AML-193 (cell line): ENCODE measurements around the gene CYP2E1.
"Not testable (repeated sequence)": the region's sequence is repeated elsewhere in the genome, so short reads cannot be mapped to it uniquely, and the experiment has no call there.

Experiments used
- DNase-seq, 2 experiments: peaks; one replicate each; lab custom pipeline; 2025; lab: John Stamatoyannopoulos, UW

Gene CYP2E1

DNA sequence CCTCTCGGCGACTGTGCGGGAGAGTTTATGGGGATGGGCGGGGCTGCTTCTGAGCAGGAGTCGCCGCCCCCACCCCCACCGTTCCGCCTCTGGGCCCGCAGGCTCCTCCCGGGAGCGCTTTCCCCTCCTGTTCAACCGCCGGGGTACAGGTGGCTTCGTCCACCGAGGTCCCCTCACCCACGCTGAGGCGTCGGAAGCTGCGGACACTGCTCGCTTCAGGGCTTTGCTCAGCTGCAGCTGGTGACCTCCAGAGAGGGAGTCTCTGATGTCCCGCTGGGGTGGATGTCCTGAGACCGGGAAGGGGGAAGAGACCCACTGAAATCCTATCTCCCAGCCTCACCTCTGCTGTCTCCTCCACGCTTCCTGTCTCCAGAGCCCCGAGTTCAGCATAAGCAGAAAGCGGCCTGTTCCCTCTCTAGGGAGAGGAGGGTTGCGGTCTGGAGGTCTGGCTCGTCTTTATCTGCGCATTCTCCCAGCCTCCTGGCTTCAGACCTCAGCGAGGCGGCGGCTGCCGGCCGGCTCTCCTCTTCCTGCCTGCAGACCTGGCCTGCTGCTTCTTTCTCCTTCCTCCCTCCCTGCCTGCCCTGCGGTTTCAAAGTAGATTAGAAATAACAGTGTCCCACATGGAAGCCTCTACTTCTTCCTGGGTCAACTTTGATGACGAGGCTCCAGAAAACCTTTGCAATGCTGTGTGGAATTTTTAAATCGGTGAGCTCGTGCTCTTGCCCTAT is 1.8 kb downstream of the CYP2E1 start:
- DNase-seq, result no peak

GRCh38 chr10:133529576-133529946 is 2.4 kb downstream of the CYP2E1 start:
- no peak for DNase-seq

- DNase-seq, result no peak
Observed at GRCh38 chr10:133530506-133530905, 3.3 kb downstream of the CYP2E1 start.

DNA sequence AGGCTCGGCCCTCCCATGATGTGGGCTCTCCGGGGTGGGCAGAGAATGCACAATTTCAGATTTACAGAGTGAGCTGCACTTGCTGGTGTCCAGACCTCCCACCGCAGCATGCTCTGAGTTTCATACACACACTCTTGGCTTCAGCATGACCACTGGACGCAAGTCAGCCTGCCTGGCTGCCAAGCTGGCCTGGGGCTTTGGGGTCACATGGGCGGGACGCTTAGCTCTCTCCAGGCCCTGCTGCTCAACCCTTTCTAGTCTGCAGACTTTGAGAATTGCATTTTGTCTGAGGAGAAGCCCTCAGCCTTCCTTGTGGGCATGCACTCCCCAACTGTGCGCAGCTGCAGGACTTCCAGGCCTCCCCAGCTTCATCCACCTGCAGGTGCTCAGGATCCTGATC is 5.7 kb downstream of the CYP2E1 start:
- DNase-seq, result no peak

DNA sequence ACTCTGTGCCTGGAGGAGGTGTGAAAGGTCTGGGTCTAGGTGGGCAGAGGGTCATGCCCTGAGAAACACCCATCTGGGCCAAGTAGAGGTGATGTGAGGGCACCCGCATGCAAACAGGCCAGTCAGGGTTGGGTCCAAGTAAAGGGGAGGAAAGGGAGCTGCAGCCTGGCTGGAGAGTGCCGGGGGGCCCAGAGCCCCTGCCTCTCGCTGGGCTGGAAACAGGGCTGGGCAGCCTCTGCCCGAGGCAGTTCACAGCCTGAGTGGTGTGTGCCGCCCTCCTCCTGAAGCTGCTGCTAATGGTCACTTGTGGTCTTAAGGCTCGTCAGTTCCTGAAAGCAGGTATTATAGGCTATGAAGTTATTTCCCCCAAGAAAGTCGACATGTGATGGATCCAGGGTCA is 7.3 kb downstream of the CYP2E1 start:
- no peak for DNase-seq

DNA sequence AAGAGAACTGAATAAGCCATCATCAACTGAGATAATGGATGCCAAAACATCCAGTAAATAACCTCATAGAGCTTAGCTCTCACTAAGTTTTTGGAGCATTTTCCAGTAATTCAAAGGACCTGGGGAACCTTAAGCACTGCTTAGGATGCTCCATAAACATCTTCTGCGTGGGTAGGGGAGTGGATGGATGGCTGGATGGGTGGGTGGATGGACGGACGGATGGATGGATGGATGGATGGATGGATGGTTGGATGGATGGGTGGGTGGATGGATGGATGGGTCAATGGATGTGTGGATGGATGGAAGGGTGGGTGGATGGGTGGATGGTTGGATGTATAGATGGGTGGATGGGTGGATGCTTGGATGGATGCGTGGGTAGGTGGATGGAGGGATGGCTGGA is 9.0 kb downstream of the CYP2E1 start:
- DNase-seq, result no peak

- no peak for DNase-seq
Observed at GRCh38 chr10:133537546-133538545, 10.7 kb downstream of the CYP2E1 start.

DNA sequence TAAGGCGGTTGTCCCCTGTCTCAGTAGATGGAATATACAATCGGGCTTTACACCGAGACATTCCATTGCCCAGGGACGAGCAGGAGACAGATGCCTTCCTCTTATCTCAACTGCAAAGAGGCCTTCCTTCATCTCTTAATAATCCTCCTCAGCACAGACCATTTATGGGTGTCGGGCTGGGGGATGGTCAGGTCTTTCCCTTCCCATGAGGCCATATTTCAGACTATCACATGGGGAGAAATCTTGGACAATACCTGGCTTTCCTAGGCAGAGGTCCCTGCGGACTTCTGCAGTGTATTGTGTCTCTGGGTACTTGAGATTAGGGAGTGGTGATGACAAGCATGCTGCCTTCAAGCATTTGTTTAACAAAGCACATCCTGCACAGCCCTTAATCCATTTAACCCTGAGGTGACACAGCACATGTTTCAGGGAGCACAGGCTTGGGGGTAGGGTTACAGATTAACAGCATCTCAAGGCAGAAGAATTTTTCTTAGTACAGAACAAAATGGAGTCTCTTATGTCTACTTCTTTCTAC is 14.3 kb downstream of the CYP2E1 start:
- not testable (repeated sequence) for DNase-seq

DNA sequence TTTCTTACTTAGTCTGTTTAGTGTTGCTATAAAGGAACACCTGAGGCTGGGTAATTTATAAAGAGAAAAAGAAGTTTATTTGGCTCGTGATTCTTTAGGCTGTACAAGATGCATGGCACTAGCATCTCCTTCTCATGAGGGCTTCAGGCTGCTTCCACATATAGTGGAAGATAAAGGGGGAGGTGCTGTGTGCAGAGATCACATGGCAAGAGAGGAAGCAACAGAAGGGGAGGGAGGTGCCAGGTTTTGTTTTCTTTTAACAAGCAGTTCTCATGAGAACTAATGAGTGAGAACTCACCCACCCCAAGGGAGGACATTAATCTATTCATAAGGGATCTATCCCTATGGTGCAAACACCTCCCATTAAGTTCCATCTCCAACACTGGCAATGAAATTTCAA is 17.3 kb downstream of the CYP2E1 start:
- no peak for DNase-seq

GRCh38 chr10:133554600-133554999 is 27.4 kb downstream of the CYP2E1 start:
- DNase-seq, result no peak

DNA sequence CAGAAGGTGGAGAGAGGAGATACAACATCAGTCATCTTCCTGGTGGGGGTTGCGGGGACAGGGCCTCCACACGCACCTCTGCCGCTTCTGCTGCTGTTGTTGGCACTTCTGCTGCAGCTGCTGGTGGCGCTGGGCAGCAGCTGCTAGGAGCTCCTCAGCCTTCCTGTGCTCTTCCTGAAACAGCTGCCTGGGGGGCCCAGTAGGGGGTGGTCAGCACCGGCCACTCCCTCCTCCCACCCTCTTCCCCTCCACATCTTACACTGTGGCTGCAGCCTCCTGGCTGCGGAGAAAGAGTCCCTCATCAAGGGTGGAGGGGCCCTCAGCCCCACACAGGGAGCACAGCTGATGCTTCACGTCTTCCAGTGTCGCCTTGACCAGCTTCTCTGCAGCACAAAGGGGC is 28.4 kb downstream of the CYP2E1 start:
- DNase-seq, result no peak

- DNase-seq, result no peak
Observed at GRCh38 chr10:133557381-133557780, 30.2 kb downstream of the CYP2E1 start.

- no peak for DNase-seq
Observed at GRCh38 chr10:133559216-133559615, 32.1 kb downstream of the CYP2E1 start.

DNA sequence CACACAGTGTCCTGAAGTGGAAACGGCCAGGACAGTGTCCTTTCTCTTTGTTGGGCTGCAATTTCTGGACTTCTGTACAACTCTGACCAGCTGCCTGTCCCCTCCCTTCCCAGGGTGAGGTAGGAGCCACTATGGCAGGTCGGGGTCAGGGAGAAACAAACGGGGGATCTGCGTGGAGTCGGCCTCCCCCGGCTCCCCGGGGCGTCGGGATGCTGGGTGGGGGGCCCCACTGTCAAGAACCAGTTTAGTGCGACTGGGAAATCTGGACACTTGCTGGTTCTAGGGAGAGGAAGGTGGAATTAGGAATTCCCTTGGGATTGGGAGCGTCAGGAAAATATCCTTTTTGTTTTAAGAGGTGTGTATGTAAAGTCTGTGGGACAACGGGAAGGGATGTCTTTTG is 37.7 kb downstream of the CYP2E1 start:
- DNase-seq, result no peak

- DNase-seq, result no peak
Observed at GRCh38 chr10:133565441-133566294, 38.5 kb downstream of the CYP2E1 start, which contains the start of gene SYCE1. TSS of gene SYCE1 (minus strand) at chr10:133565583. CDS start at chr10:133565529, 54 bp downstream.

DNA sequence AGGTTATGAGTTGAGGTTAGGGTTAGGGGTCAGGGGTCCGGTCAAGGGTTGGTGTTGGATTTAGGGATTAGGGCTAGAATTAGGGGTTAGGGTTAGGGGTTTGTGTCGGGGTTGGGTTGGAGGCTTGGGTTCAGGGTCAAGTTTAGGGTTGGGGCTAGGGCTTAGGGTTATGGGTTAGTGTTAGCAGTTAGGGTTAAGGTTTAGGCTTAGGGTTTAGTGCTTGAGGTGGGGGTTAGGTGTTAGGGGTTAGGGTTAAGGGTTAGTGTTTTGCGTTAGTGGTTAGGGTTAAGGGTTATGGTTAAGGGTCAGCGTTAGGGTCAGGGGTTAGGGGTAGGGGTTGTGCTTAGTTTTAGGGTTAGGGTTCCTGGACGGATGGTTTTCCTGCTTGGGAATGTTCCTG is 40.0 kb downstream of the CYP2E1 start:
- DNase-seq, result no peak

- no peak for DNase-seq
Observed at GRCh38 chr10:133567609-133568286, 40.6 kb downstream of the CYP2E1 start.

DNA sequence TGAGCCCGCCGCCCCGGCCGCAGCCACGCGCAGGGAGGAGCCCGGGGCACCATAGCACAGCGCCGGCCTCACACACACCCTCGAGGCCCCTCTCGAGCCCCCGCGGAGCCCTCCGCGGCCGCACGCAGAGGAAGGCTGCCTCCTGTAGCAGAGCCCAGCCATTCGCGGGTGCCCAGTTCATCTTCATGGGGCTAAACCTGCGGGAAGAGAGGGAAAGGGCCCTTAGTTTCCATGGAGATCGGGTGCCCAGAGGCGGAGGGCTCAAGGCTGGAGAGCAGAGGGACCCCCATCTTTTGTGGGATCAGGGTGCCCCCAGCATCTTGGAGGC is 41.1 kb downstream of the CYP2E1 start:
- DNase-seq, result no peak

DNA sequence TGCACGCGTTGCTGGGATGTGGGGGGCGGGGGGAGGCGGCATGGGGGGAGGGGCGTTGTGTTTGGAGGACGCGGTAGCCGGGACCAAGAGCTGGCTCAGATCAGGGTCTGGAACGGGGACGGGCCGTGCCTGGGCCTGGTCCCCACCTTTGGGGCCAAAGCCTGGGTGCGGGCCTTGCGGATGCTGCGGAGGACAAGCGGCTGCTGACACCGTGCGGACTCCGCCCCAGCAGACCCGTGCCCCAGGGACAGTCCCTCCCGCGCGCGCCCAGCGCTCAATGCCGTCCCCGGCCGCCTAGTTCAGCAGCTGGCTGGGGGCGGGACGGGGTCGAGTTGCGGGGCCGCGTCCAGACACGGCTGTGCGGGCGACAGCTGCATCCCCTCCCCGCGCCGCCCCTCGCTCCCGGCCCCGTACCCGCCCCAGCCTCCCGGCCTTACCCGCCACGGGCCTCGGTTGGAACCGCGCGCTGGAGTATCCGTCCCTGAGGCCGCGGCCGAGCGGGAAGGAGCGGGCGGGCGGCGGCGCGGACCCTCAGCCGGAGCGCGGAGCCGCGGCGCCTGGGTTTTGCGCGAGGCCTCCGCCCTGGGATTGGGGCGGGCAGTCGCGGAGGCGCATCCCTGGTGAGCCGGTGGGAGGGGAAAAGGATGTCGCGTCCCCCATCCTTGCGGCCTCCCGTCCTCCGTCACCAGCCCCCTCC is 41.8 kb downstream of the CYP2E1 start:
- DNase-seq, result not testable (repeated sequence)

DNA sequence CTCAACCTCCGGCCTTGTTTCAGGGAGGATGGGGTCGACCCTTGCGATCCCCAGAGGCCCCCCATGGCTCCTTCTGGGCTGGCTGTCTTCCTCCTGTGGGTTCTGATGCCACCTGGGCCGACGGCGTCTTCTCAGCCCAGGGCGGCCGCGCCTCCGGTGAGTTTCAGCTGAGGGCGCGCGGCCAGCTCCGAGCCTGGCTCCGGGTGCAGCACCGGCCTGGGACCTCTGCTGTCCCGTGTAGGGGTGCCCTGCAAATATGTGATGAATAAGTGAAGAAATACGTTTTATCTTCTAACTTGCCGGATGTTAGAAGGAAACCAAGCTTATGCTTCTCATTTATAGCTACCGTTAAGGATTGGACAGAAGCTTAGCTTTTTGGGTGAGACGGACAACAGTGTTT is 42.6 kb downstream of the CYP2E1 start:
- DNase-seq, result not testable (repeated sequence)

GRCh38 chr10:133572055-133572454 is 44.9 kb downstream of the CYP2E1 start:
- not testable (repeated sequence) for DNase-seq
